Embryonic facial prominence (tissue), 1 donor: Measurements from ENCODE around the gene CENPH.
"Not testable (repeated sequence)": the region's sequence is repeated elsewhere in the genome, so short reads cannot be mapped to it uniquely, and the experiment has no call there.

Experiments used
- DNase-seq: peaks from one replicate; pipeline ENCODE4 v3.0.0-alpha.2; 2016; ENCODE audit errors: extremely low spot score

The CENPH gene

DNA sequence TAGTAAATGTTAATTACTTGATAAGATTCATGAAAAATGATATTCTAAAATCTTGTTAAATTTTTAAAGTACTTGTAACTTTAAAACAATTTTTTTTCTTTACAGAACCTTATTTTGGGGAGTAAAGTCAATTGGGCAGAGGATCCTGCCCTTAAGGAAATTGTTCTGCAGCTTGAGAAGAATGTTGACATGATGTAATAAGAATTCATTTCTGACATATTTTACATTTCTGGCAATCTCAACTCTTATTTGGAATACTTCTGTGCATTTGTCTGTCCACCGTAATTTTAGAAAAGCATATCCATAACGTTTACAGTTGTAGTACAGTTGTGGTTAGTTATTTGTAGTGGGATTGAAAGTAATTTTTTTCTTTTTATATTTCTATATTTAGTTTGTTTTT lies 20.2 kb downstream of the CENPH start:
- DNase-seq = no peak

- no peak for DNase-seq
These were observed 21.8 kb downstream of the CENPH start for GRCh38 chr5:69211200-69211599.

GRCh38 chr5:69212022-69212421 lies 22.6 kb downstream of the CENPH start:
- DNase-seq = no peak

DNA sequence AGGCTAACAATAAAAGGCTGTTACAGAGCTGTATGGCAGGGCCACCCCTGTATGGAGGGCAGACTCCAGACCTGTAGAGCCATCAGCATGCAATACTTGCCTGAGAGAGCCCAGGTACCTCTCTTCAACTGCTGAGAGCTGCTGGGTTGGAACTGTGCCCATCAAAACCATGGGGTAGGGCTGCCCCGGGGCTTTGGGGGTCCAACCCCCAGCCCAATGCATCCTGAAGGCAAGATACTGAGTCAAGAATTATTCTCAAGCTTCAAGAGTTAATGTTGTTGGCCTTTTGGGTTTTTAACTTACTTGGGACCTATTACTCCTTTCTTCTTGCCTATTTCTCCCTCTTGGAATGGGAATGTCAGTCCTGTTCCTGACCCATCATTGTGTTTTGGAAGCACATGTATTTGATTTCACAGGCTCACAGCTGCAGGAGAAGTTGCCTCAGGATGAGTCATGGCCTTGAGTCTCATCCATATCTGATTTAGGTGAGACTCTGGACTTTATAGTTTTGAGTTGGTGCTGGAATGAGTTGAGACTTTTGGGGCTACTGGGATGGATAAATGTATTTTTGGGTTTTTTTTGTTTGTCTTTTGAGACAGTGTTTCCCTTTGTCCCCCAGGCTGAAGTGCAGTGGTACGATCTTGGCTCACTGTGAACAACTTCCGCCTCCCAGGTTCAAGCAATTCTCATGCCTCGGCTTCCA lies 24.3 kb downstream of the CENPH start:
- no peak for DNase-seq

- DNase-seq = no peak
These were observed 27.7 kb downstream of the CENPH start for GRCh38 chr5:69217151-69217511.

DNA sequence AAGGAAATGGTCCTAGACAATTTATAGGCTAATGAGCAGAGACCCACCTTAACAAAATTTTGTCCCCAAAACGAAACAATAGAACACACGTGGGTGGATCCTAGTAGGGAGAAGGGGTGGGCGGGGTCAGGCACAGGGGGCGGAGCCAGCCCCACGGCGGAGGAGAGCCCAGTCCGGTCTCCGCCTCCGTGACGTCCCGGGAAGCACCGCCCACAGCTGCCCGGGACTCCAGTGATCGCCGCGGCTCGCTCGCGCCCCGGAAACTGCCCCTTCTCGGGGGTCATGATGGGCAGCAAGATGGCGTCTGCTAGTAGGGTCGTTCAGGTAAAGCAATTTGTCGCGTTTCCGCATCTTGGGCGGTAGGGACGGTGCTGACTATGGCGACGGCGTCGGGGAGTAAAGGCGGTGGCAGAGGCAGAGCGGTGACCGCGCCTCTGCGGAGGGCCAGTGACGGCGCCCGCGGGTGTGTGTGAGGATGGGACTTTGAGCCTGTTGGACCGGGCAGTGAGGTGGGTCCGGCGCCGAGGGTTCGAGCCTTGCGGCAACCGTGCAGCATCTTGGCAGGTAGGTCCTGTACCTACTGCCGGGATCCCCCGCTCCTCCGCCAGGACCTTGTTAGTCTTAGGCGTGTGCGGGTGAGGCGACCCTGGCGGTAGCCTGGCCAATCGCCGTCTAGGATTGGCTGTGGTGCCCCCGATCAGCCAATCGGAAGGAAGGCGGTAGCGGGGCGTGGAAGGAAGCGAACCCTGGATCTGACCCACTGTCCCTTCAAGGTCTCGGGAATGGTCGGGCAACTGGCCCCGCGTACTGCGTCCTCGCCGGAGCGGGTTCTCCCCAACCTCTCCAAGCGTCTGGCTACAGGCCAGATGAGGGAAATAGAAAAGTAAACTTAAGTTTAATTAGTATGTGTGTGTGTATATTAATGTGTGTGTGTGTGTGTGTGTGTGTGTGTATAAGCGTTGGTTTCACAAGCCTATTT lies 28.5 kb downstream of the CENPH start:
- DNase-seq = peak; percentile 73

DNA sequence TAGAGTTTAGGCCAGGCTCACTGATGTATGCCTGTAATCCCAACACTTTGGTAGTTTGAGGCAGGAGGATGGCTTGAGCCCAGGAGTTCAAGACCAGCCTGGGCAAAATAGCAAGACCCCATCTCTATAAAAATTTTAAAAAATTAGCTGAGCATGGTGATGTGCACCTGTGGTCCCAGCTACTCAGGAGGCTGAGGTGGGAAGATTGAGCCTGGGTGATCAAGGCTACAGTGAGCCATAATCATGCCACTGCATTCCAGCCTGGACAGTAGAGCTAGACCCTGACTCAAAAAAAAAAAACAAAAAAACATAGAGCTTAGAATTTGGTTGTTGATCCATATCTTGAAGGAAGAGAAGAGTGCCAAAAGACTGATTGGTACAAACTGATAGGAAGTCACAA lies 30.6 kb downstream of the CENPH start:
- no peak for DNase-seq

DNA sequence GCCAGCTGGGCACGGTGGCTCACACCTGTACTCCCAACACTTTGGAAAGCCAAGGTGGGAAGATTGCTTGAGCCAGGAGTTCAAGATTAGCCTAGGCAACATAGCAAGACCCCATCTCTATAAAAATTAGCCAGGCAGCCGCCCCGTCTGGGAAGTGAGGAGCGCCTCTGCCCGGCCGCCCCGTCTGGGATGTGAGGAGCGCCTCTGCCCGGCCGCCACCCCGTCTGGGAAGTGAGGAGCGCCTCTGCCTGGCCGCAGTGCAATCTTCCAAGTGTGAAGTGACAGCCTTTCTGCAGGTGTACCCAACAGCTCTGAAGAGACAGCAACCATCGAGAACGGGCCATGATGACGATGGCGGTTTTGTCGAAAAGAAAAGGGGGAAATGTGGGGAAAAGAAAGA lies 31.0 kb downstream of the CENPH start:
- not testable (repeated sequence) for DNase-seq

DNA sequence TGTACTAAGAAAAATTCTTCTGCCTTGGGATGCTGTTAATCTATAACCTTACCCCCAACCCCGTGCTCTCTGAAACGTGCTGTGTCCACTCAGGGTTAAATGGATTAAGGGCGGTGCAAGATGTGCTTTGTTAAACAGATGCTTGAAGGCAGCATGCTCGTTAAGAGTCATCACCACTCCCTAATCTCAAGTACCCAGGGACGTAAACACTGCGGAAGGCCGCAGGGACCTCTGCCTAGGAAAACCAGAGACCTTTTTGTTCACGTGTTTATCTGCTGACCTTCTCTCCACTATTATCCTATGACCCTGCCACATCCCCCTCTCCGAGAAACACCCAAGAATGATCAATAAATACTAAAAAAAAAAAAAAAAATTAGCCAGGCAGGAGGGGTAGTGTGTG lies 31.4 kb downstream of the CENPH start:
- DNase-seq = not testable (repeated sequence)

GRCh38 chr5:69224520-69224919 lies 35.1 kb downstream of the CENPH start:
- no peak for DNase-seq

- DNase-seq = no peak
These were observed 36.5 kb downstream of the CENPH start for GRCh38 chr5:69225860-69226259.

GRCh38 chr5:69230181-69230580 lies 40.8 kb downstream of the CENPH start:
- no peak for DNase-seq

GRCh38 chr5:69231281-69231680 lies 41.9 kb downstream of the CENPH start:
- DNase-seq = no peak

GRCh38 chr5:69231851-69232250 lies 42.5 kb downstream of the CENPH start:
- no peak for DNase-seq

GRCh38 chr5:69234457-69235268 lies 45.3 kb downstream of the CENPH start, which contains the start of gene CDK7:
TSS of gene CDK7 (plus strand) at chr5:69234886. CDS start at chr5:69234976, 90 bp downstream.
- peak; percentile 80 for DNase-seq

DNA sequence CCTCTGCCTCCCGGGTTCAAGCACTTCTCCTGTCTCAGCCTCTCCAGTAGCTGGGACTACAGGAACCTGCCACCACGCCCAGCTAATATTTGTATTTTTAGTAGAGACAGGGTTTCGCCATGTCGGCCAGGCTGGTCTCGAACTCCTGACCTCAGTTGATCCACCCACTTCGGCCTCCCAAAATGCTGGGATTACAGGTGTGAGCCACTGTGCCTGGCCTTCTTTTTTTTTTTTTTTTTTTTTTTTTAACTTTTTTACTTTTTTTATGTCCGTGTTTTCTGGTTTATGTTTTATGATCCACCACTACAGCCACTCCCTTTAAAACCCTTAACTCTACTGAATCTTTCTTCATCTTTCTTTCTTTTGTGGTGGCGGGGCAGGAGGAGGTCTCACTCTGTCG lies 47.4 kb downstream of the CENPH start:
- not testable (repeated sequence) for DNase-seq

GRCh38 chr5:69237877-69238276 lies 48.5 kb downstream of the CENPH start:
- DNase-seq = no peak

DNA sequence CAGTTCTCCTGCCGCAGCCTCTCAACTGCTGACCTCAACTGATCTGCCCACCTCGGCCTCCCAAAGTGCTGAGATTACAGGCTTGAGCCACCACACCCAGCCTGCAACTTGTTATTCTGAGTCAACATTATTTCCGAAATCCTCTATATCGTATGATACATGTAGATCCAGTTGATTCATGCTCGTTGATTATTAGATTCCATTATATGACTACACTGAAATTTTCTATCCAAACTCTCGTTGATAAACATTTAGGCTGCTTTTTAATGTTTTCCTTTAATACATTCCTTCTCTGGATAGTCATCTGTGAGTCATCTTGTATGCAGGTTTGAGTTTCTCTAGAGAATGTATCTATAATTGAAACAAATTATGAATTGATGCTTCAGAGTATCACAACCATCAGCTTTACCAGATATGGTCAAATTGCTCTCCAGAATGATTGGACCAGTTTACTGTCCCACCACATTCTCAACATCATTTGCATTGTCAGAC lies 49.4 kb downstream of the CENPH start:
- DNase-seq = no peak

DNA sequence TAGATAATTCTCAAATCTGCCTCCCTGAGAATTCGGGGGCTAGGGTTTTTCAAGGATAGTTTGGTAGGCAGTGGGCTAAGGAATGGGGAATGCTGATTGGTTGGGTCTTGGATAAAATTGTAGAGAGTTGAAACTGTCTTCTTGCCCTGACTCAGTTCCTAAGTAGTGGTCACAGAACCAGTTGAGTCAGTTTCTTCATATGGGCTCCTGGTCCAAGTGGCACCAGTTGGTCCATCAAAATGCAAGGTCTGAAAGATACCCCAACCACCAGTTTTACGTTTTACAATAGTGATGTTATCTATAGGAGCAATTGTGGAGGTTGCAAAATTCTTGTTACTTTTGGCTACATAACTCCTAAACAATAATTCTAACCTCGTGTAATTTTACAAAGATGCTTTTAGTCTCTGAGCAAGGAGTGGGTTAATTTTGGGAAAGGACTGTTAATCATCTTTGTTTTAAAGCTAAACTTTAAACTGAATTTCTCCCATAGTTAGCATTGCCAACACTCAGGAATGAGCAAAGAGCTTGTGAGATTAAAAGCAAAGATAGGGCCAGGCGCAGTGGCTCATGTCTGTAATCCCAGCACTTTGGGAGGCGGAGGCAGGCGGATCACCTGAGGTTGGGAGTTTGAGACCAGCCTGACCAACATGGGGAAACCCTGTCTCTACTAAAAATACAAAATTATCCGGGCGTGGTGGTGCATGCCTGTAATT lies 53.0 kb downstream of the CENPH start:
- DNase-seq = no peak

- DNase-seq = no peak
These were observed 55.6 kb downstream of the CENPH start for GRCh38 chr5:69245031-69245430.

GRCh38 chr5:69248019-69248418 lies 58.6 kb downstream of the CENPH start:
- DNase-seq = no peak
